ENCODE measurements around the gene CHKB. TPM values are rescaled to one million over a fixed set of nuclear protein-coding genes. Genes with fewer than 3 reads are reported as not detected.

Gene CHKB
- total RNA-seq, 4 donors from 2014 or later = 44.7 to 80.3 (median 51.3) TPM

DNA sequence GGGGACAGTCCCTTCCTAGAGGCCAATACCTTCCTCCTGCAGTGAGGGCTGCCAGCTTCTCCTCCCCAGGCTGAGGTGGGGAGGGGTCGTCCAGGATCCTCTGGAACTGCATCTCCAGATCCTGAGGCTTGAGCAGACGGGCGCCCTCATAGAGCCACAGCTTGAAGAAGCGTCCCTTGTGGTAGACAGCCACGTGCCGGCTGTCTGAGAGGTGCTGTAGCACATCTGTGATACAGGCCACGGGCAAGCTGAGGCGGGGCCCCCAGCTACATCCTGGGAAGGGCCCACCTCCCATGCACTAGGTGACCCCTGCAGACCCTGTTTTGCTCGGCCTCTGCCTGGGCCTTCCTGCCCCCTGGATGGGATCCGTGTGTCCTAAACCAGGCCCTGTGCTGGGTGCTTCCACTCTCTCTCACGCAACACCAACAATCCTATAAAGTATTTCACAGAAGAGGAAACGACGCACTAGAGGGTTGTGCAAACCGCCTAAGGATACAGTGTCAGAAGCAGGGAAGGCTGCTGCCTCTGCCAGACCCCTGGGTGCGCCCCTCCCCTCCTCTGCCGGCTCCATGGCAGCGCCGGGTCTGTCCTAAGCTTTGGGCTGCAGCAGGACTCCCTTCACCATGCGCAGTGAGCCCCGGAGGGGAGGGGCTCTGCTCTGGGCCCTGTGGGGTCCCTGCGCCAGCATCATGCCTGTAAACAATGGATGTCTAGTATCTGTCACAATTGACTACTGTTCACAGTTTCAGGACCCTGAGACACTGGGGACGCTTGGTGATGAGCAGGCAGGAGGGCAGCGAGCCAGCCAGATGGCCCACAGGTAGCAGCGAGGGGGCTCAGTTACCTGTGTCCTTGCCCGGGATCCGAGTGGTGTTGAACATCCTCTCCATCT, 8.9 kb downstream of the CHKB start:
- TF ChIP-seq, protein P1, sequence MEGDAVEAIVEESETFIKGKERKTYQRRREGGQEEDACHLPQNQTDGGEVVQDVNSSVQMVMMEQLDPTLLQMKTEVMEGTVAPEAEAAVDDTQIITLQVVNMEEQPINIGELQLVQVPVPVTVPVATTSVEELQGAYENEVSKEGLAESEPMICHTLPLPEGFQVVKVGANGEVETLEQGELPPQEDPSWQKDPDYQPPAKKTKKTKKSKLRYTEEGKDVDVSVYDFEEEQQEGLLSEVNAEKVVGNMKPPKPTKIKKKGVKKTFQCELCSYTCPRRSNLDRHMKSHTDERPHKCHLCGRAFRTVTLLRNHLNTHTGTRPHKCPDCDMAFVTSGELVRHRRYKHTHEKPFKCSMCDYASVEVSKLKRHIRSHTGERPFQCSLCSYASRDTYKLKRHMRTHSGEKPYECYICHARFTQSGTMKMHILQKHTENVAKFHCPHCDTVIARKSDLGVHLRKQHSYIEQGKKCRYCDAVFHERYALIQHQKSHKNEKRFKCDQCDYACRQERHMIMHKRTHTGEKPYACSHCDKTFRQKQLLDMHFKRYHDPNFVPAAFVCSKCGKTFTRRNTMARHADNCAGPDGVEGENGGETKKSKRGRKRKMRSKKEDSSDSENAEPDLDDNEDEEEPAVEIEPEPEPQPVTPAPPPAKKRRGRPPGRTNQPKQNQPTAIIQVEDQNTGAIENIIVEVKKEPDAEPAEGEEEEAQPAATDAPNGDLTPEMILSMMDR (IDR thresholded peaks at IDR 0.05; ENCODE audit: low read depth) = no peak

DNA sequence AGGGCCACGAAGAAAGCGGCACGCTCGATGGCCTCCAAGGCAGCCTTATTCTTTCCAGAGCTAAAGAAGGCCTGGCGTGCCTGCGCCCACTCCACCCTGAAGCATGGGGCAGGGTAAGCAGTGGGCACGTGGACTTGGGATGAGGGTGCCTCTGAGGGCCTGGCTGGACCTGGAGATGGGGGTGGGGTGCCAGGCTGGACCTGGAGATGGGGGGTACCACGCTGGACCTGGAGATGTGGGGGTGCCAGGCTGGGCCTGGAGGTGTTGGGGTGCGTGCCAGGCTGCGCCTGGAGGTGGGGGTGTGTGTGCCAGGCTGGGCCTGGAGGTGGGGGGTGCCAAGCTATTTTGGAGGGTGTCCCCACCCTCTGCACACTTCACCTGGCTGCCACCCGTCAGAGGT, 9.7 kb downstream of the CHKB start:
- TF ChIP-seq, protein P1 (IDR thresholded peaks at IDR 0.05; ENCODE audit: low read depth) = no peak

DNA sequence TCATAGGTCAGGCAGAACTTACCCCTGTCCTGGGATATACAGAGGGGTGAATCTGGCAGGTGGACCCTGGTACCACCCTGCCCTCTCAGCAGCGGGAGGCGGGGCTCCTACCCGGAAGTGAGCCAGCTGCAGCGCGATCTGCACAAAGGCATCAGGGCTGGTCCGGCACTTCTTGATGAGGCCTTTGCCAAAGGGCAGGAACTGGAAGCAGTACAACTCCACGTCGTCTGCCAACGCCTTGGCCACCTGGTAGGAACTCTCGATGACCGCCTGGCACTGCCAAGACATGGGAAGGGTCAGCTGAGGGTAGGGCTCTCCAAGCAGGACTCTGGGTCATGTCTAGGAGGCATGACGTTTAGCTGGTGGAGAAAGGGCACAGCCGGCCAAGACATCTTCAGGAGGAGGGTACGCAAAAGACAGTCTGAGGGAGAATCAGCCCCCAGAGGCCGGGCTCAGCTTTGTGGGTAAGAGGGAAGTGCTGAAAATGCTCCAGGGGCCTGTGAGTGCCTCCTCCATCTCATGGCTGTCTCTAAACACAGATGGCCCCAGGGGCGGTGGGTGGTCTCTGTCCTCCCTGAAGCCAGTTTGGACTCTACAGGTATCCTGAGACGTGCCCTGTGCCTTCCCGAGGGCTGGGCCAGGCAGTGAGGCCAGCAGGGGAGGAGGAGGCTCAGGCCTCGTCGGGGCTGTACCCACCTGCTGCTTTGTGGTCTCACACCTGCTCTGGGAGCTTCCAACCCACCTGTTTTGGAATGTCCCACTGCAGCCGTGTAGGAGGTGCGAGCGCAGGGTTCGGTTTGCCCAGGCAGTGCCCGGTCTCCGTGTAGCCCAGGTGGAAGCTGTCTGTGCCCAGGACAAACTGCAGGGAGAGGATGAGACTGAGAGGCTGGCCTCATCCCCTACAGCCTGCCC, 11.1 kb downstream of the CHKB start:
- TF ChIP-seq, protein P1 (IDR thresholded peaks at IDR 0.05; ENCODE audit: low read depth) = no peak

DNA sequence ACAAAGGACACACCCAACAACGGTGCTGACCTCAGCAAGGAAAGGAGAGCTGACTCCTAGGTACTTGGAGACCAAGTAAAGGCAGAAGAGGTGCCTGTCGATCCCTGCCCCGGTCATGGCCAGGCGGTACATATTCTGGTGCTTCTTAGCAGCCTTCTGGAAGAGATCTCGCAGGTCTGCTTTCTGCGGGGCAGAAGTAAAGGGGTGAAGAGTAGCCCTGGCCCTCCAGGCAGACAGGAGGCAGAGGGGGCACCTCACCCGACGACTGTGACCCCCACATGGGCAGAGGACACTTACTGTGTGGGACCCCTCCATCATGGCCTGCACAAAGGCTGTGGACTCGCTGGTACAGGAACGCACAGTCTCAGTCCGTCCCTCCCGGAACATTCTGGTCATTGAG, 11.8 kb downstream of the CHKB start:
- TF ChIP-seq, protein P1 (IDR thresholded peaks at IDR 0.05; ENCODE audit: low read depth) = no peak

DNA sequence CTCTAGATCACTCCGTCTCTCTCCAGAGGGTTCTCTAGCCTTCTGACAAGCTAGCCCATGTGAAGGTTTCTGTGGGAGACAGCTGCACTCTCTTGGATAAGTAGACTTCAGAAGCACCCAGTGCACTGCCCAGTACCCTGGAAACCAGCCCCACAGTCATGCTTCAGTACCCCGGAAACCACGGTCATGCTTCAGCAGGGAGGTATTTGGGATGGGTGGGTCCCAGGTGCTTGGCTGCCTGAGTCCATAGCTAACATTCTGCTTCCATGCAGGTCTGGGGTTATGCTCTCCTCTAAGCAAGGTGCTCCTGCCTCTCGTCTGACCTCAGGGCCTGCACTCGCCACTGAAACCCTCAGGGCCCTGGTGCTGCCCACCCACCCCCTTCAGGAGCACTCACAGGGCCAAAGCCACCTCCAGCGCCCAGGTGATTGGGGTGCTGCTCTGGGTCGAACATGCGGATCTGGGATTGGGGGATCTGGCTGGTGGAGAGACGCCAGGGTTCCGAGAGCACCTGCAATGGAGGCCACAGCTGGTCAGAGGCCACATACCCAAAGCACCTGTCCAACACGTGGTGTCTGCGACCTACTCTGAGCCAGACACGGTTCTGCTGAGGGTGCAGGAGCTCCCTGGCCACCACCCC, 12.6 kb downstream of the CHKB start:
- TF ChIP-seq, protein P1 (IDR thresholded peaks at IDR 0.05; ENCODE audit: low read depth) = no peak

DNA sequence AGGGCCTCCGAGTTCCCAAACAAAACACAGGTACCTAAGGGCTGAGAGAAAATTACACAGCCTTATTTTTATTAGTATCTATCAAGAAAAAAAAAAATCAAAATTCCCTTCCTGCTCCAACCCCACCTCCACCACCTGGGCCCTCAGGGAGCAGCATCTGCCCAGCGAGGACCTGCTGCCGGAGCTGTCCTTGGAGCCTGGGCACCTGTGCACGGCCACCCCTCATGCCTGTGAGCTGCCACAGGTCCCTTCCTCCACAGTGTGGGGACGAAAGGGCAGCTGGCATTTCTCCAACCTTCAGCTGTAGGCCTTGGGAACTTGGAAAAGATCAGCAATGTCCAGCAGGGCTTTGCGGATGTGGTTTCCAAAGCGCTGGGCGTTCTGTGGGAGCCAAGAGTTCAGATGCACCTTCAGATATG, 13.6 kb downstream of the CHKB start:
- TF ChIP-seq, protein P1 (IDR thresholded peaks at IDR 0.05; ENCODE audit: low read depth) = no peak
